Coronary artery (tissue), 2 donors: ENCODE results near the gene SPAG9.
"Not testable (repeated sequence)": the region's sequence is repeated elsewhere in the genome, so short reads cannot be mapped to it uniquely, and the experiment has no call there.

Source experiments
- DNase-seq: peaks from one replicate; pipeline ENCODE4 v3.0.0-alpha.2; 2017; ENCODE audit warnings: low spot score
- H3K27ac ChIP-seq, 2 donors: fragments of 200-600 bp; sonication (generic); one replicate each; pipeline ENCODE4 v1.5.1; 2016 to 2019
- H3K4me3 ChIP-seq: fragments of 200-600 bp; sonication (generic); 2 replicates; pipeline ENCODE4 v1.5.1; 2016; ENCODE audit warnings: mild to moderate bottlenecking, moderate library complexity
- TF ChIP-seq, protein P1 (sequence below): fragments of 200-600 bp; sonication (generic); IDR thresholded peaks from one replicate; pipeline ENCODE4 v1.5.1; 2019; ENCODE audit warnings: antibody characterized with exemption

The SPAG9 gene

DNA sequence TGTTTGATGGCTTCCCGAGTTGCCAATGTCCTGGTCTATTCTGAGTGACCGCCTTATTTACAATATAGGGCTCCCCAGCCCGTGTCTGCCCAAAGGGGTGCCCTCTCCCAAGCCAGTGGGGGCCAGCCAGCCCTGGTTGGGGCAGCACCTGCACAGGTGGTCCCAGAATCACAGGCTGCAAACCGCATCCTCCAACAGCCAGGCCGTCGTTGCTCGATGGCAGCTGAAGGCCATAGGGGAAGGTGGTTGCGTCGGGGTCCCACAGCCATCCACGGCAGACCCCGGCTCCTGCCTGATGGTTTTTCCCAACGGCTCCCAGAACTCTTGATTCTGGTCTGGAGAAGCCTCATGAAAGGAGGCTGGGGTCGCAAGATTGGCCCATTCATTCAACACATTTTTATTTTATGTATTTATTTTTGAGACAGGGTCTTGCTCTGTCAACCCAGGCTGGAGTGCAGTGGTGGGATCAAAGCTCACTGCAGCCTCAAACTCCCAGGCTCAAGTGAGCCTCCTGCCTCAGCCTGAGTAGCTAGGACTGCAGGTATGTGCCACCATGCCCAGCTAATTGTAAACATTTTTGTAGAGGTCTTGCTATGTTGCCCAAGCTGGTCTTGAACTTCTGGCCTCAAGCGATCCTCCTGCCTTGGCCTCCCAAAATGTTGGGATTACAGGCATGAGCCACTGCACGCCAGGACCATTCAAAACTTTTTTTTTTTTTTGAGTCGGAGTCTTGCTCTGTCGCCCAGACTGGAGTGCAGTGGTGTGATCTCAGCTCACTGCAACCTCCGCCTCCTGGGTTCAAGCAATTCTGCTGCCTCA lies 175.6 kb downstream of the SPAG9 start:
- H3K4me3 ChIP-seq: peak overlapping the region; percentile 63
- DNase-seq: peak; percentile 46
- TF ChIP-seq, protein P1, sequence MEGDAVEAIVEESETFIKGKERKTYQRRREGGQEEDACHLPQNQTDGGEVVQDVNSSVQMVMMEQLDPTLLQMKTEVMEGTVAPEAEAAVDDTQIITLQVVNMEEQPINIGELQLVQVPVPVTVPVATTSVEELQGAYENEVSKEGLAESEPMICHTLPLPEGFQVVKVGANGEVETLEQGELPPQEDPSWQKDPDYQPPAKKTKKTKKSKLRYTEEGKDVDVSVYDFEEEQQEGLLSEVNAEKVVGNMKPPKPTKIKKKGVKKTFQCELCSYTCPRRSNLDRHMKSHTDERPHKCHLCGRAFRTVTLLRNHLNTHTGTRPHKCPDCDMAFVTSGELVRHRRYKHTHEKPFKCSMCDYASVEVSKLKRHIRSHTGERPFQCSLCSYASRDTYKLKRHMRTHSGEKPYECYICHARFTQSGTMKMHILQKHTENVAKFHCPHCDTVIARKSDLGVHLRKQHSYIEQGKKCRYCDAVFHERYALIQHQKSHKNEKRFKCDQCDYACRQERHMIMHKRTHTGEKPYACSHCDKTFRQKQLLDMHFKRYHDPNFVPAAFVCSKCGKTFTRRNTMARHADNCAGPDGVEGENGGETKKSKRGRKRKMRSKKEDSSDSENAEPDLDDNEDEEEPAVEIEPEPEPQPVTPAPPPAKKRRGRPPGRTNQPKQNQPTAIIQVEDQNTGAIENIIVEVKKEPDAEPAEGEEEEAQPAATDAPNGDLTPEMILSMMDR: no peak
- H3K27ac ChIP-seq: peak overlapping the region; percentile 77 to 90

GRCh38 chr17:50944054-50944901 lies 176.4 kb downstream of the SPAG9 start:
- TF ChIP-seq, protein P1: no peak
- Histone ChIP-seq H3K4me3 (peak overlapping the region; percentile 63), H3K27ac (peak overlapping the region; percentile 77 to 90)
- peak; percentile 78 for DNase-seq

DNA sequence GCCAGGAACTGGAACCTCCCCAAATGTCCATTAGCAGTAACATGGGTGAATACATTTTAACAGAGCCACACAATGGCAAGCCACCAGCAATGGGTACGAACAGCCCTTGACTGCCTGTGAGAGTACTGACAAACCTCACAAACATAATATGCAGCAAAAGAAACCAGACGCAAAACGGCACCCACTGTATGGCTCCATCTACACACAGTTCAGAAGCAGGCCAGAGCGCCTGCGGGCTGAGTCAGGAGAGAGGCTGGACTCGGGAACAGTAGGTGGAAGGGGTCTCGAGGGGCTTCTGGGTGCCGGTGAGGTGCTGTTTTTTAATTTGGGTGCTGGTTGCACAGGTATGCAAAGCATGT lies 177.1 kb downstream of the SPAG9 start:
- TF ChIP-seq, protein P1: no peak
- peak overlapping the region; percentile 77 to 90 for H3K27ac ChIP-seq
- peak; percentile 47 for DNase-seq
- no peak overlapping the region for H3K4me3 ChIP-seq

GRCh38 chr17:50941676-50942048 lies 179.0 kb downstream of the SPAG9 start:
- not testable (repeated sequence) for H3K27ac ChIP-seq, H3K4me3 ChIP-seq
- peak; percentile 28 for DNase-seq

GRCh38 chr17:50939795-50940684 lies 180.6 kb downstream of the SPAG9 start:
- Histone ChIP-seq H3K27ac (no peak overlapping the region), H3K4me3 (no peak overlapping the region)
- TF ChIP-seq, protein P1: no peak
- DNase-seq: no peak

DNA sequence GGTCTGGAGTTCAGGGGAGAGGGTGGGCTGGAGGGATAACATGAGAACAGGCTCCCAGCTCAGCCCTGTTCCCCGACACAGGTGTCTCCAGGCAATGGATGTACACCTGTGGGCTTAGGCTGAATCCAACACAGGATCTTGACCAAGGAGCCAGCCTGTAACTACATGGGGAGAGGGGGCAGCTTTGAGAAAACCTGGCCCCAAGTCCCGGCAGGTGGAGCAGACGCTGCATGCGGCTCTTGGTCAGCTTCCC lies 181.2 kb downstream of the SPAG9 start:
- Histone ChIP-seq H3K4me3 (no peak overlapping the region), H3K27ac (no peak overlapping the region)
- TF ChIP-seq, protein P1: no peak
- DNase-seq: no peak

GRCh38 chr17:50938821-50939541 lies 181.7 kb downstream of the SPAG9 start:
- DNase-seq: no peak
- no peak overlapping the region for H3K27ac ChIP-seq
- H3K4me3 ChIP-seq: no peak overlapping the region
- TF ChIP-seq, protein P1: no peak
